Fibroblast of the aortic adventitia (primary cell): Measurements from ENCODE around the gene VIT. TPM values are rescaled to one million over a fixed set of nuclear protein-coding genes. Genes with fewer than 3 reads are reported as not detected.

Source experiments
- DNase-seq: peaks from one replicate; pipeline ENCODE4 v3.0.0-alpha.2; 2010; ENCODE audit warnings: low read depth
- H3K4me3 ChIP-seq: 2 replicates; pipeline ENCODE4 v1.5.1; 2011; ENCODE audit warnings: low read depth, mild to moderate bottlenecking, control low read depth, low read length, moderate library complexity
- CTCF ChIP-seq: IDR thresholded peaks from 2 replicates; pipeline ENCODE4 v1.5.1; 2011; ENCODE audit warnings: mild to moderate bottlenecking, low read length, control low read depth, inconsistent platforms; ENCODE audit not compliant: insufficient read depth
- total RNA-seq: library from RNA; depleted of rRNA; stranded (reverse); fragments of >200 nt; gene quantifications from 2 replicates; pipeline ENCODE4 v1.2.3, GENCODE V29; 2012; ENCODE audit warnings: low replicate concordance

The VIT gene
- total RNA-seq, 1 donor, result 12.9 TPM

- no peak for TF ChIP-seq CTCF
- no peak for DNase-seq
Measured at GRCh38 chr2:36807223-36807886, 110.8 kb downstream of the VIT start.

GRCh38 chr2:36808386-36809068, 112.0 kb downstream of the VIT start:
- no peak for DNase-seq
- TF ChIP-seq CTCF, result no peak
- no peak overlapping the region for H3K4me3 ChIP-seq

More at GRCh38 chr2:36807223-36807886, 110.8 kb downstream of the VIT start:
- no peak overlapping the region for H3K4me3 ChIP-seq

GRCh38 chr2:36809069-36809445, 112.5 kb downstream of the VIT start:
- DNase-seq, result no peak
- TF ChIP-seq CTCF, result no peak
- no peak overlapping the region for H3K4me3 ChIP-seq

GRCh38 chr2:36811071-36811470, 114.6 kb downstream of the VIT start:
- TF ChIP-seq CTCF, result no peak
- no peak overlapping the region for H3K4me3 ChIP-seq
- no peak for DNase-seq

- no peak for DNase-seq
- peak; percentile 10 for TF ChIP-seq CTCF
- H3K4me3 ChIP-seq, result no peak overlapping the region
Measured at GRCh38 chr2:36812196-36812595, 115.7 kb downstream of the VIT start.

GRCh38 chr2:36818542-36818941, 122.0 kb downstream of the VIT start:
- no peak for TF ChIP-seq CTCF
- H3K4me3 ChIP-seq, result no peak overlapping the region
- no peak for DNase-seq
